HepG2 (cell line): ENCODE measurements around the gene GNRH2. TPM values are rescaled to one million over a fixed set of nuclear protein-coding genes. Genes with fewer than 3 reads are reported as not detected.

Experiments
- CBFB ChIP-seq: sonication (generic); formaldehyde crosslinking; IDR thresholded peaks from 2 replicates; pipeline ENCODE4 v1.4.0; 2020; ENCODE audit warnings: missing genetic modification reagents
- GABPB1 ChIP-seq: IDR thresholded peaks from 2 replicates; pipeline ENCODE4 v1.6.1; 2016; ENCODE audit warnings: mild to moderate bottlenecking, missing genetic modification reagents, moderate library complexity, missing compliant biosample characterization
- HNRNPL ChIP-seq: fragments of 200-400 bp; formaldehyde crosslinking; IDR thresholded peaks from 2 replicates; pipeline ENCODE4 v1.6.1; 2017; ENCODE audit warnings: mild to moderate bottlenecking, low read depth, low read length
- KDM4B ChIP-seq: sonication (generic); formaldehyde crosslinking; IDR thresholded peaks from 2 replicates; pipeline ENCODE4 v1.4.0; 2020; ENCODE audit warnings: missing genetic modification reagents
- KMT2B ChIP-seq: IDR thresholded peaks from 2 replicates; pipeline ENCODE4 v1.6.1; 2016; ENCODE audit warnings: missing genetic modification reagents, missing compliant biosample characterization
- MXI1 ChIP-seq: IDR thresholded peaks from 3 replicates; pipeline ENCODE4 v1.6.1; 2012; ENCODE audit warnings: low read depth, low read length, inconsistent platforms, borderline replicate concordance
- NPAS2 ChIP-seq: sonication (generic); formaldehyde crosslinking; IDR thresholded peaks from 2 replicates; pipeline ENCODE4 v1.8.0; 2022; ENCODE audit warnings: mild to moderate bottlenecking, missing genetic modification reagents, borderline replicate concordance
- NRL ChIP-seq: sonication (generic); formaldehyde crosslinking; IDR thresholded peaks from 2 replicates; pipeline ENCODE4 v1.5.0; 2020; ENCODE audit warnings: missing genetic modification reagents, mild to moderate bottlenecking, moderate library complexity, borderline replicate concordance
- PLRG1 ChIP-seq: fragments of 450-650 bp; conservative IDR thresholded peaks from 2 replicates; pipeline ENCODE4 v1.6.1; 2016
- RFX3 ChIP-seq: IDR thresholded peaks from 2 replicates; pipeline ENCODE4 v1.6.1; 2016; ENCODE audit warnings: missing biosample characterization, missing genetic modification reagents
- SOX13 ChIP-seq, 3 experiments: fragments of 450-650 bp in 1 of 3; sonication (generic) in 1 of 3; formaldehyde crosslinking in 1 of 3; IDR thresholded peaks in 2 of 3; conservative IDR thresholded peaks in 1 of 3; 2 replicates each; pipeline versions ENCODE4 v1.5.0 to v1.6.1; 2016 to 2020; ENCODE audit warnings: antibody characterized with exemption in 1 of 3, mild to moderate bottlenecking in 1 of 3, missing compliant biosample characterization in 1 of 3, missing genetic modification reagents in 1 of 3, moderate library complexity in 1 of 3
- TEAD2 ChIP-seq: sonication (generic); formaldehyde crosslinking; IDR thresholded peaks from 2 replicates; pipeline ENCODE4 v1.9.0; 2021; ENCODE audit warnings: missing genetic modification reagents
- ZNF577 ChIP-seq: sonication (generic); formaldehyde crosslinking; IDR thresholded peaks from 2 replicates; pipeline ENCODE4 v1.4.0; 2020; ENCODE audit warnings: mild to moderate bottlenecking, low read depth, missing genetic modification reagents, borderline replicate concordance
- ZNF703 ChIP-seq: sonication (generic); formaldehyde crosslinking; IDR thresholded peaks from 2 replicates; pipeline ENCODE4 v1.5.1; 2020; ENCODE audit warnings: missing genetic modification reagents, mild to moderate bottlenecking, moderate library complexity, borderline replicate concordance
- ZNF776 ChIP-seq: sonication (generic); formaldehyde crosslinking; IDR thresholded peaks from 2 replicates; pipeline ENCODE4 v1.4.0; 2020; ENCODE audit warnings: mild to moderate bottlenecking, missing genetic modification reagents
- ZNF781 ChIP-seq: sonication (generic); formaldehyde crosslinking; IDR thresholded peaks from 2 replicates; pipeline ENCODE4 v1.5.1; 2020; ENCODE audit warnings: borderline replicate concordance, mild to moderate bottlenecking, missing genetic modification reagents; ENCODE audit errors: not compliant biosample characterization
- ZSCAN31 ChIP-seq: sonication (generic); formaldehyde crosslinking; IDR thresholded peaks from 2 replicates; pipeline ENCODE4 v1.5.0; 2020; ENCODE audit warnings: low read depth, mild to moderate bottlenecking, missing genetic modification reagents
- polyA plus RNA-seq, 8 experiments: library from polyadenylated mRNA; depleted of rRNA in 3 of 8; stranded (reverse) in 7 of 8; unstranded in 1 of 8; fragments of >200 nt; fragmentation: Illumina TruSeq in 4 of 8; extraction: Trizol in 4 of 8; gene quantifications; 2 replicates each; pipeline versions ENCODE4 v1.2.1 to v1.2.3, GENCODE V29; 2011 to 2016; ENCODE audit warnings: low read depth in 4 of 8, missing spikeins in 1 of 8, mixed read lengths in 1 of 8; ENCODE audit not compliant: insufficient read depth in 1 of 8
- total RNA-seq, 5 experiments: library from RNA; depleted of rRNA; stranded (reverse); fragments of >200 nt; fragmentation: Illumina TruSeq; extraction: Trizol; gene quantifications; 2 replicates each; pipeline ENCODE4 v1.2.3, GENCODE V29; 2016; ENCODE audit warnings: low read depth in 1 of 5
- TF ChIP-seq, protein P1 (sequence below): sonication (generic); formaldehyde crosslinking; IDR thresholded peaks from 2 replicates; pipeline ENCODE4 v1.9.0; 2021; ENCODE audit warnings: missing genetic modification reagents, mild to moderate bottlenecking, borderline replicate concordance
- TF ChIP-seq, protein P2 (sequence below): sonication (generic); formaldehyde crosslinking; IDR thresholded peaks from 2 replicates; pipeline ENCODE4 v1.9.0; 2022; ENCODE audit warnings: low read depth, missing genetic modification reagents
- TF ChIP-seq, protein P3 (sequence below): sonication (generic); formaldehyde crosslinking; IDR thresholded peaks from 2 replicates; pipeline ENCODE4 v1.5.0; 2020; ENCODE audit warnings: mild to moderate bottlenecking, missing genetic modification reagents, moderate library complexity
- TF ChIP-seq, protein P4 (sequence below): sonication (generic); formaldehyde crosslinking; IDR thresholded peaks from 2 replicates; pipeline ENCODE4 v1.5.0; 2020; ENCODE audit warnings: mild to moderate bottlenecking, low read depth, missing genetic modification reagents, borderline replicate concordance

GNRH2 gene
- total and polyA plus RNA-seq, 2 of the 13 experiments (the other 11 are each of a cell fraction or from before 2014, with no cell fraction given), result 0.28 TPM; not detected in 1

DNA sequence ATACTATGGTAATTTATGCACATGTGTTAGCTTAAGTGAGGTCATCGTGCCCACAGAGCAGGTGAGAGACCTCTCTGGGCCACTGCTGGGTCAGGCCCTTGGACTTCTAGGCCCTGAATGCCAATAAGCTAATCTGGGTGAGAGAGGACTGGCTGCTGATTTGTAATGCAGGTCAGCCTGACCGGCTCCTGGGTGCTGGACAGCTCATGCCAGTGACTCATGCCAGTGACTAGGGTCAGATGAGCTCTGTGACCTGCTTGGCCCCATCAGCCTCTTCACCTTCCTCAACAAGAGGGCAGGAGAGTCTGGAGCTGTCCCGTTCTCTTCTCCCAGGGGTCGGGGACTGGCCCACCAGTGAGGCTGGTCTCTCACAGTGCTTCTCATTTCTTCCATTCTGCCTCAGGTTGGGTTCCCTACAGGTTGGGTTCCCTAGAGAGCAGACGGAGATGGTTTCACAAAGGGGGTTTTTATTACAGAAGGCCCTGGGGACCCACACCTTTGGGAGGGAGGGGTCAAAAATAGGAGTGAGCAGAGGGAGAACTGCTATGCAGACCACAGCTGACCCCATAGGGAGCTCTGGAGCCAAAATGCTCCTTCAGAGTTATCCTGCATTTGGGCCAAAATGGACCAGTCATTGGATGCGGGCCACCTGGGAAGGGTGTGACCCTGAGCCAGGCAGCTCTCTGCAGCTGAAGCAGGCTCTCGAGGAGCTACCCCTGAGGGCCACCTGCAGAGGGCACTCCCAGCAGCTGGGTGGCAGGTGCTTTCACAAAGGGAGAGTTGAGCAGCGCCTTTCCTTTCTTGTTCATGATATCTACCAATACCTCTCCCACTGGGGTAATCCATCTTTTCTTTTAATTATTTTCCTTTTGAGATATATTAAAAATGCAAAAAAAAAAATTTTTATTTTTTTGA lies 25.8 kb downstream of the GNRH2 start (continued):
- TF ChIP-seq MXI1, result peak; percentile 17; the same call in 1 of the 3 replicates
- TF ChIP-seq, protein P1, sequence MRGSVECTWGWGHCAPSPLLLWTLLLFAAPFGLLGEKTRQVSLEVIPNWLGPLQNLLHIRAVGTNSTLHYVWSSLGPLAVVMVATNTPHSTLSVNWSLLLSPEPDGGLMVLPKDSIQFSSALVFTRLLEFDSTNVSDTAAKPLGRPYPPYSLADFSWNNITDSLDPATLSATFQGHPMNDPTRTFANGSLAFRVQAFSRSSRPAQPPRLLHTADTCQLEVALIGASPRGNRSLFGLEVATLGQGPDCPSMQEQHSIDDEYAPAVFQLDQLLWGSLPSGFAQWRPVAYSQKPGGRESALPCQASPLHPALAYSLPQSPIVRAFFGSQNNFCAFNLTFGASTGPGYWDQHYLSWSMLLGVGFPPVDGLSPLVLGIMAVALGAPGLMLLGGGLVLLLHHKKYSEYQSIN, result no peak
- TF ChIP-seq, protein P2, sequence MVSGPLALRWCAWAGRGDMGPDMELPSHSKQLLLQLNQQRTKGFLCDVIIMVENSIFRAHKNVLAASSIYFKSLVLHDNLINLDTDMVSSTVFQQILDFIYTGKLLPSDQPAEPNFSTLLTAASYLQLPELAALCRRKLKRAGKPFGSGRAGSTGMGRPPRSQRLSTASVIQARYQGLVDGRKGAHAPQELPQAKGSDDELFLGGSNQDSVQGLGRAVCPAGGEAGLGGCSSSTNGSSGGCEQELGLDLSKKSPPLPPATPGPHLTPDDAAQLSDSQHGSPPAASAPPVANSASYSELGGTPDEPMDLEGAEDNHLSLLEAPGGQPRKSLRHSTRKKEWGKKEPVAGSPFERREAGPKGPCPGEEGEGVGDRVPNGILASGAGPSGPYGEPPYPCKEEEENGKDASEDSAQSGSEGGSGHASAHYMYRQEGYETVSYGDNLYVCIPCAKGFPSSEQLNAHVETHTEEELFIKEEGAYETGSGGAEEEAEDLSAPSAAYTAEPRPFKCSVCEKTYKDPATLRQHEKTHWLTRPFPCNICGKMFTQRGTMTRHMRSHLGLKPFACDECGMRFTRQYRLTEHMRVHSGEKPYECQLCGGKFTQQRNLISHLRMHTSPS (CRISPR knock-in tag), result peak; percentile 80; the same call in 1 of the 2 replicates
- 0 out of 2 replicates have a peak, but pooled peaks have one; percentile 26 for TF ChIP-seq HNRNPL
- TF ChIP-seq ZNF781 (CRISPR knock-in tag), result peak; percentile 35
- no peak for TF ChIP-seq KDM4B (CRISPR knock-in tag)
- TF ChIP-seq RFX3 (CRISPR knock-in tag), result no peak
- no peak for TF ChIP-seq SOX13 (IDR thresholded peaks at IDR 0.05)
- TF ChIP-seq SOX13 (CRISPR knock-in tag; conservative IDR thresholded peaks at IDR 0.05 in 1 of 2, IDR thresholded peaks at IDR 0.05 in 1 of 2), result no peak
- TF ChIP-seq ZSCAN31 (CRISPR knock-in tag), result no peak
- no peak for TF ChIP-seq CBFB (CRISPR knock-in tag)
- TF ChIP-seq, protein P3, sequence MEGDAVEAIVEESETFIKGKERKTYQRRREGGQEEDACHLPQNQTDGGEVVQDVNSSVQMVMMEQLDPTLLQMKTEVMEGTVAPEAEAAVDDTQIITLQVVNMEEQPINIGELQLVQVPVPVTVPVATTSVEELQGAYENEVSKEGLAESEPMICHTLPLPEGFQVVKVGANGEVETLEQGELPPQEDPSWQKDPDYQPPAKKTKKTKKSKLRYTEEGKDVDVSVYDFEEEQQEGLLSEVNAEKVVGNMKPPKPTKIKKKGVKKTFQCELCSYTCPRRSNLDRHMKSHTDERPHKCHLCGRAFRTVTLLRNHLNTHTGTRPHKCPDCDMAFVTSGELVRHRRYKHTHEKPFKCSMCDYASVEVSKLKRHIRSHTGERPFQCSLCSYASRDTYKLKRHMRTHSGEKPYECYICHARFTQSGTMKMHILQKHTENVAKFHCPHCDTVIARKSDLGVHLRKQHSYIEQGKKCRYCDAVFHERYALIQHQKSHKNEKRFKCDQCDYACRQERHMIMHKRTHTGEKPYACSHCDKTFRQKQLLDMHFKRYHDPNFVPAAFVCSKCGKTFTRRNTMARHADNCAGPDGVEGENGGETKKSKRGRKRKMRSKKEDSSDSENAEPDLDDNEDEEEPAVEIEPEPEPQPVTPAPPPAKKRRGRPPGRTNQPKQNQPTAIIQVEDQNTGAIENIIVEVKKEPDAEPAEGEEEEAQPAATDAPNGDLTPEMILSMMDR (CRISPR knock-in tag), result peak; percentile 82
- no peak for TF ChIP-seq ZNF577 (CRISPR knock-in tag)
- TF ChIP-seq, protein P4, sequence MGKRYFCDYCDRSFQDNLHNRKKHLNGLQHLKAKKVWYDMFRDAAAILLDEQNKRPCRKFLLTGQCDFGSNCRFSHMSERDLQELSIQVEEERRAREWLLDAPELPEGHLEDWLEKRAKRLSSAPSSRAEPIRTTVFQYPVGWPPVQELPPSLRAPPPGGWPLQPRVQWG (CRISPR knock-in tag), result no peak
- TF ChIP-seq KMT2B (CRISPR knock-in tag), result no peak
- no peak for TF ChIP-seq NPAS2 (CRISPR knock-in tag)
- no peak for TF ChIP-seq ZNF776 (CRISPR knock-in tag)
- no peak for TF ChIP-seq TEAD2 (CRISPR knock-in tag)
- no peak for TF ChIP-seq GABPB1
- no peak for TF ChIP-seq PLRG1
- no peak for TF ChIP-seq NRL
- no peak for TF ChIP-seq ZNF703
